ENCODE measurements around the gene GUCY2C.

The GUCY2C gene

DNA sequence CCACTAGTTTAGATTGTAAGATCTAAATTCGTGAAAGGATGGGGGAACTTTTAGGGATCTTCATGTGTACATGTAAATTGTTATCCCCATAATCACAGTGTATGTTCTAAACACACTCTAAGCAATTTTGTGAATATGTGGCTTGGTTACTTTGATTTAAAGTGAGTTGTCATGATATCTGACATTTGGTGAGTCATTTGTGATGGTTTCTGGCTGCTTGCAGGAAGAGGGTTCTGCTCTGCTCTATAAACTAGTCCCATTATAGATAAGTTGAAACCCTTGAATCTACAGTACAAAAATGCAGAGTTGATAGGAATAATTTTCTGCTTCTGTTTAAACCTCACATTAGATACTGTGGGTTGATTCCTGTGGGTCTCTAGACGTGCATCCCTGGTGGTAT lies 14.8 kb downstream of the GUCY2C start:
- DNase-seq, result no peak

- DNase-seq, result no peak
Observed at GRCh38 chr12:14681190-14681589, 15.2 kb downstream of the GUCY2C start.

GRCh38 chr12:14678547-14679150 lies 17.8 kb downstream of the GUCY2C start:
- DNase-seq, result no peak

- DNase-seq, result no peak
Observed at GRCh38 chr12:14668591-14668990, 27.8 kb downstream of the GUCY2C start.

GRCh38 chr12:14665354-14666348 lies 30.7 kb downstream of the GUCY2C start:
- no peak for DNase-seq

DNA sequence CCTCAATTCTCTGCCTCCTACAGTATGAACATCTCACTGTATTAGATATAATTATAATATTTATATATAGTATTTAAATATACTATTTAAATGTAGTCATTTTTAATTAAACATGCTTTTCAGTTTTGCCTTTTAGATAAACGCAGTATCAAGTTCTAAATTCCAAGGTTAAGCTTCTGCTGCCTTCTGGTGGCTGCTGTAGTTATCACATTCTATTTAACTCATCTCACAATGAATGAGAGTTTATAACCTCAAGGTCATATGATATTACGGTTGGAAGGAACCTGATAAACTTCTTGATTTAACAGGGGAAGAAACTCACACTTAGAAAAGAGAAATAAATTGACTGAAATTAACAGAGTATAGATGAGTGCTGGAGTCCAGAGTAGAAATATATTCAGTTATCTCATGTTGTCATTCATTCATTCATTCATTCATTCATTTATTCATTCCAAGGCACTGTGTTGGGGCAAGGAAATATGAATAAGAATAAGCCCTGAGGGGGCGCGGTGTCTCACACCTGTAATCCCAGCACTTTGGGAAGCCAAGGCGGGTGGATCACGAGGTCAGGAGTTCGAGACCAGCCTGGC lies 31.9 kb downstream of the GUCY2C start:
- no peak for DNase-seq

DNA sequence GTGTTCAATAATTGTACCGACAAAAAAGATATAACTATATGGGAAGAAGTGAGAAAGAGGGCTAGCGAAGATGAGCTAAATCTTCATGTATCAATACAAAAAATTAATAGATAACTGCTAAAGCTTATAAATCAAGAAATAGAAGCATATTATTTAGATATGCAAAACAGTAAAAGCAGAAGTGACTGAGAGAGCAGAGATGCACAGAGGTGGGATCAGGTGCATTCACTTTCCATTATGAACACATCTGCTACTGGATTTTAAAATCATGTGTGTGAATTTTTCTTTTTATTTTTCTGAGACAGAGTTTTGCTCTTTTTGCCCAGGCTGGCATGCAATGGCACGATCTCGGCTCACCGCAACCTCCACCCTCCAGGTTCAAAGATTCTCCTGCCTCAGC lies 33.4 kb downstream of the GUCY2C start:
- DNase-seq, result no peak

GRCh38 chr12:14656846-14657245 lies 39.6 kb downstream of the GUCY2C start:
- no peak for DNase-seq

DNA sequence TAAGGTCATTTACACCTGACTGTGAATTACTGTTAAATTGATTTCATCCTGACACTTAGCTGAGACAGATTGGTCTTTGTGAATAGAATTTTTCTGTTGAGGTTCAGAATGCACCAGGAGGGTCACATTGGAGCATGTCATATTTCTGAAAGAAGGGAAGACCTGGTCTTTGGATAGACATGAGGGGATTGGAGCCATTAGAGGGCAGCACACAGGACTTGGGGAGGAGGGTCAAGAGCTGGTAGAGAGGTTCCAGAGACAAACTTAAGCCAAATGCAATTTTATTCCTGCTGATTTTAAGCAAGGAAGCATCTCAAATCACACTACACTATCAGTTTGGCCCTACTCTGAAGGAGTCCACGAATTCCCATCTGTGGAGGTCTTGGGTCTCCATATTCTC lies 41.1 kb downstream of the GUCY2C start:
- no peak for DNase-seq

DNA sequence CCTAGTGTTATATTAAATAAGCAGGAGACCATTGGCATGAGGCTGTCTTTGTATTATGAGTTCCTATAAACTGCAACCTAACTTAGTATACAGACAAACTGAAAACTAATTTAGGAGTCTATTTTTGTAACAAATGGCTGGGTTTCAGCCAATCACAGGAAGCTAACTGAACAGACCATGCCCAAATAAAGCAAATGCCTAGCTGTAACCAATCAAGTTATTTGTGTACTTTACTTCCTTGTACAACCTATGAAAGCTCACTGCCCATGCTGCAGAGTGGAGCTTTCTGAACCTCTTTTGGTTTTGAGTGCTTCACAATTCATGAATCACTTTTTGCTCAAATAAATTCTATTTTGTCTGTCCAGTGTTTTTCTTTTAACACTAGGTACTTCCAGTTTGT lies 41.6 kb downstream of the GUCY2C start:
- no peak for DNase-seq

GRCh38 chr12:14654416-14654815 lies 42.0 kb downstream of the GUCY2C start:
- DNase-seq, result no peak

- no peak for DNase-seq
Observed at GRCh38 chr12:14652483-14652882, 43.9 kb downstream of the GUCY2C start.

GRCh38 chr12:14651371-14651770 lies 45.0 kb downstream of the GUCY2C start:
- no peak for DNase-seq

- no peak for DNase-seq
Observed at GRCh38 chr12:14650789-14651188, 45.6 kb downstream of the GUCY2C start.

DNA sequence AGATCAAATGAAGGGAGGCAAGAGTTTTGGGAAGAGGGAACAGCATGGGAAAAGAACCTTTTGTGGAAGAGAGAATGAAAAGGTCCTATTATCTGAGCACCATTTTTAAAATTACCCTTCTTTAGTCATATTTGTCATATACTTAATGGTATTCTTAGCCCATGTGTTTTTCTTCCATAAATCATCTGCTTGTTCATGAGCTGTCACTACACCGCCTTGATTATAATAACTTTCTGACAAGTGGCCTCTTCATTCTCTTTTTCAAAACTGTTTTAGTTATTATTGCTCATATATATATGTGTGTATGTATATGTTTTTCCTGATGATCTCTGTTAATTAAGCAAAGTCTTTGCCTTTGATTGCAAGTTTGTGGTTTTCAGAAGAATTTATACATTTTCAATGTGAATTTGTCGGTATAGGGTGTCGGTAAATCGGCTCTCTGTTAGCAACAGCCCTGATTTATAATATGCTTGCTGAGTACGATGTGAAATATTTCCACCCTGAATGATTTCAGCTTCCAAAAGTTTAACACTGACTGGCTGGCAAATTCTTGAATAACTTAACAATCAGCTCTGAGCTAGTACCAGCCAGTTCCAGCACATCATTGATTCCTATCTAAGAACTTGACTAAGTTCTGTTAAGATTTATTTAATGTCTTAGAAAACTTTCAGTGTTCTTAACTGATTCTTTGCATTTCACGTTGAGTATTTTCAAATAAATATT lies 49.2 kb downstream of the GUCY2C start:
- no peak for DNase-seq

- no peak for DNase-seq
Observed at GRCh38 chr12:14643251-14643650, 53.1 kb downstream of the GUCY2C start.

- no peak for DNase-seq
Observed at GRCh38 chr12:14638066-14638465, 58.3 kb downstream of the GUCY2C start.

DNA sequence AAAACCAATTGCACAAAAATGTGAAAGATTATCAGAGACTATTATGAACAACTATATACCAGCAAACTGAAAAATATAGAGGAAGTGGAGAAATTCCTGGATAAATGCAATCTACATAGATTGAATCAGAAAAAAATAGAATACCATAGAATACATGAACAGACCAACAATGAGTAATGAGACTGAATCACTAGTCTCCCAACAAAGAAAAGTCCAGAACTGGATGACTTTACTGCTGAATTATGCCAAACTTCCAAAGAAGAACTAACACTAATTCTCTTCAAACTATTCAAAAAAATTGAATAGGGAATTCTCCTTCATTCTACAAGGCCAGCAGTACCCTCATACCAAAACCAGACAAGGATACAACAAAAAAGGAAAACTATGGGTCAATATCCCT lies 60.6 kb downstream of the GUCY2C start:
- DNase-seq, result no peak

DNA sequence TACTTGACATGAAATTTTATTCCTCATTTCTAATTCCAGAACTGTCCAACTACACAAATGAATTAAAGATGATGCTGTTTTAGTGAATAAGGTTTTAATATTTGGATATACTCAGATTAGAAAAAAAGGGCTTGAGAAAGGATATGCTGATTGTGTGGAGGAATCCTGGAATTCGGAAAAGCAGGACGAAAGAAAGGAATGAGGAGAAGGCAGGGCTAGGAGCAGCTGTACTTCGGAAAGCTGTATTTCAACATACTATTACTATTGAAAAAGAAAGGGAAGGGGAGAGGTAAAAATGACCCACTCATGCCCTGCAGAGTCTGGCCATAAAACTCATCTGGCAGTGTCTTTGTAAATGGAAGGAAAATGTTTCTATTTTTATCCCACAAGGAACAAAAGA lies 65.6 kb downstream of the GUCY2C start:
- no peak for DNase-seq

DNA sequence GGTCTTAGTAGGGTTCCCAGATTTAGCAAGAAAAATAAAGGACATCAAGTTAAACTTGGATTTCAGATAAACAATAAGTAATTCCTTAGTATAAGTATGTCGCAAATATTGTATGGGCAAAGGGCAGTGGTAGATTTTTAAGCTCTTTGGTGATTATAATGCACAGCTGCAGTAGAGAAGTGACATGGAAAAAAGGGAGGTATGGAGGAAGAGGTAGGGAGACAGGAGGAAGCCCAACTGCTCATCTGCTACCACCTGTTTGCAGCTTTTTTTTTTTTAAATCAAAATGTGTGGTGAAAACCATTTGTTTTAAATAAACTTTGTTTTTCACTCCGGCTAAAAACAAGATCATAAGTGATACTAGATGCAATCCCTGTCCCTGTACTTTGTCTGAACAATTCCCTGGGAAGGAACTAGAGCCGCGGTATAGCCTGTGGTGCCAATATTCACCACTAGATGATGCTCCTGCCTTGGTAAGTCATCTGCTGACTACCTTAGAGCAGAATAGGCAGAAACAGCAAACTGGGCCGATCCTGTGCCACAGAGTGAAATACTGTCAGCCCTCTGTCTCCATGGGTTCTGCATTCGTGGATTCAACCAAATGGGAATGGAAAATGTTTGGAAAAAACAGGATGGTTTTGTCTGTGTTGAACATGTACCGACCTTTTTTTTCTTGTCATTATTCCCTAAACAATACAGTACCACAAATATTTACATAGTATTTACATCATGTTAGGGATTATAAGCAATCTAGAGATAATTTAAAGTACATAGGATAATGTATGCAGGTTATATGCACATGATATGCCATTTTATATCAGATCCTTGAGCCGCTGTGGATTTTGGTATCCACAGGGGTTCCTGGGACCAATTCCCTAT lies 66.3 kb downstream of the GUCY2C start:
- DNase-seq, result peak; percentile 43

DNA sequence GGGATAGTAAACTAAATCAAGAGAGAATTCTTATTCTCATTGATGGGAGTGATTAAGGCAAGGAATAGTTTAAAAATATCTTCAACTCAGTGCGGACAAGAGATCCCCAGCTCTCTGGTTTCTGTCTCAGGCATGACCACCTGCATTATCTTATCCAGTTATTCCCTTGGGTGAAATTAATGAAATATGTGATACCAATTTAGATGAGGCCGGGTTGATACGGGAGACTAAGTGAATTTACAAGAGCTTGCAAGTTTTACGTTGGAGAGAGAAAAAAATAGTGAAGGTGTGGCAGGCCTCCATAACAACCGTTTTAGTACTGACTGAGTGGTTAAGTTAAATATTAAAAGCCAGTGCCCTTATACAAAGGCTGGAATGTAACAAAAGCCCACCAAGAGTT lies 67.6 kb downstream of the GUCY2C start:
- no peak for DNase-seq

DNA sequence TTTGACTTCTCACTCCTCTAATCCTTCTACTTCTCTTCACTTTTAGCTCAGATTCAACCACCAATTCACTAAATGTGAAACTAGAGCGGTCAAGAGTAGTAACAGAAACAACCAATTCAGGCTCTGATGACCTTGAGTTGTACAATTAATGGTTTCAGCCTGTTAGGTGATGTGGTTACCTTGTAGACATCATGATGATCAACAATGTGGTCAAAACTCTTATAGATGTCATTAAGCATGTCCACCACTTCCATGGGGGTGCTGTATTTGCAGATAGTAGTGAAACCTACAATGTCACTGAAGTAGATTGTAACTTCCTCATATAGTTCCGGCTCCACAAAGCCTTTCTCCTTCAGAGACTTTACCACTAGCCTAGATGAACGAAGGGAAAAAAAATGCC lies 74.6 kb downstream of the GUCY2C start:
- DNase-seq, result no peak

All from NCI-H2227 treated with DMSO at 0.1 percent for 48 hours (cell line).